Measurements from ENCODE around the gene DPH1.

- TF ChIP-seq YY1 (IDR thresholded peaks at IDR 0.05; ENCODE audit: low read depth) (no peak), POLR2AphosphoS5 (IDR thresholded peaks at IDR 0.05; ENCODE audit: low read depth, low read length) (no peak), CTCF (IDR thresholded peaks at IDR 0.05) (no peak), REST (IDR thresholded peaks at IDR 0.05; ENCODE audit: low read depth, low read length) (no peak), FOSL2 (IDR thresholded peaks at IDR 0.05; ENCODE audit: borderline replicate concordance, low read depth) (no peak), EZH2phosphoT487 (IDR thresholded peaks at IDR 0.05; ENCODE audit: borderline replicate concordance, low read depth) (no peak), NFIC (IDR thresholded peaks at IDR 0.05; ENCODE audit: borderline replicate concordance) (no peak), RXRA (IDR thresholded peaks at IDR 0.05; ENCODE audit: borderline replicate concordance, low read depth) (no peak), RFX5 (IDR thresholded peaks at IDR 0.05; ENCODE audit: low read length) (no peak), FOXJ3 (CRISPR knock-in tag; IDR thresholded peaks at IDR 0.05) (no peak), EP300 (IDR thresholded peaks at IDR 0.05; ENCODE audit: borderline replicate concordance in 1 of 2, low read depth in 1 of 2, low read length in 1 of 2) (no peak), RAD21 (IDR thresholded peaks at IDR 0.05; ENCODE audit: low read length) (no peak), JUND (IDR thresholded peaks at IDR 0.05) (no peak)
- TF ChIP-seq, protein P1, sequence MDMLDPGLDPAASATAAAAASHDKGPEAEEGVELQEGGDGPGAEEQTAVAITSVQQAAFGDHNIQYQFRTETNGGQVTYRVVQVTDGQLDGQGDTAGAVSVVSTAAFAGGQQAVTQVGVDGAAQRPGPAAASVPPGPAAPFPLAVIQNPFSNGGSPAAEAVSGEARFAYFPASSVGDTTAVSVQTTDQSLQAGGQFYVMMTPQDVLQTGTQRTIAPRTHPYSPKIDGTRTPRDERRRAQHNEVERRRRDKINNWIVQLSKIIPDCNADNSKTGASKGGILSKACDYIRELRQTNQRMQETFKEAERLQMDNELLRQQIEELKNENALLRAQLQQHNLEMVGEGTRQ (IDR thresholded peaks at IDR 0.05; ENCODE audit: borderline replicate concordance, low read depth, low read length), result no peak
Observed at GRCh38 chr17:2077040-2077439, 47.1 kb downstream of the DPH1 start.

Data from SK-N-SH (cell line).